ENCODE data around the gene FAM216B. TPM values are rescaled to one million over a fixed set of nuclear protein-coding genes. Genes with fewer than 3 reads are reported as not detected.

Gene FAM216B
- total and polyA plus RNA-seq, 2 of the 8 experiments (the other 6 are each of a cell fraction or from before 2014, with no cell fraction given), result not detected

GRCh38 chr13:42752731-42753130, 28.7 kb upstream of the FAM216B start:
- H2BK12ac ChIP-seq (ENCODE audit: low read depth, low read length), result no peak overlapping the region
- H3K4me1 ChIP-seq (replicated peaks in 1 of 4; ENCODE audit: control insufficient read depth in 3 of 4, insufficient read depth in 4 of 4, low read length in 3 of 4), result peaks cover 0 to 3% (median 0%) of the 10 kb centered on the region in 4 experiments; a peak in 1 of 7 replicates
- H4K91ac ChIP-seq (replicated peaks; ENCODE audit: insufficient read length, low read length), result no peak overlapping the region
- no peaks in the 10 kb centered on the region for H3K23me2 ChIP-seq (ENCODE audit: low read depth, low read length)
- H3K4me3 ChIP-seq (ENCODE audit: extremely low read depth in 1 of 4, insufficient read depth in 2 of 4, low read depth in 3 of 4, low read length in 4 of 4), result no peak overlapping the region
- no peaks in the 10 kb centered on the region for H3K79me1 ChIP-seq (ENCODE audit: low read depth, low read length)
- no peak overlapping the region for H2AK5ac ChIP-seq (ENCODE audit: low read depth, low read length)
- no peak overlapping the region for H2BK20ac ChIP-seq (ENCODE audit: low read length)
- H3K23ac ChIP-seq (ENCODE audit: insufficient read length), result no peak overlapping the region
- no peak overlapping the region for H4K8ac ChIP-seq (ENCODE audit: extremely low read depth, insufficient read depth, low read length)
- H2AFZ ChIP-seq (ENCODE audit: low read length), result no peak overlapping the region
- H3K14ac ChIP-seq (ENCODE audit: insufficient read length), result no peak overlapping the region
- H2BK120ac ChIP-seq (replicated peaks; ENCODE audit: low read depth, low read length), result no peak overlapping the region
- TF ChIP-seq SAP30 (IDR thresholded peaks at IDR 0.05; ENCODE audit: insufficient read depth, insufficient replicate concordance, low read length) (no peak), GTF2F1 (IDR thresholded peaks at IDR 0.05; ENCODE audit: borderline replicate concordance, low read depth, low read length) (no peak), BCL11A (IDR thresholded peaks at IDR 0.05; ENCODE audit: low read depth in 2 of 2, low read length in 2 of 2) (no peak), RBBP5 (IDR thresholded peaks at IDR 0.05; ENCODE audit: borderline replicate concordance, low read depth, low read length) (no peak), KDM4A (IDR thresholded peaks at IDR 0.05; ENCODE audit: low read depth, low read length, severe bottlenecking) (no peak), KDM5A (IDR thresholded peaks at IDR 0.05; ENCODE audit: low read length) (no peak), KDM1A (IDR thresholded peaks at IDR 0.05; ENCODE audit: borderline replicate concordance, low read length) (no peak)
- H4K5ac ChIP-seq (ENCODE audit: insufficient read length, low read depth, low read length), result no peak overlapping the region
- H3K9me3 ChIP-seq (ENCODE audit: insufficient read depth in 2 of 2, low read depth in 1 of 2, low read length in 1 of 2), result no peaks in the 10 kb centered on the region
- H3K79me2 ChIP-seq (ENCODE audit: control insufficient read depth in 1 of 2, insufficient read depth in 2 of 2, low read length in 2 of 2), result no peaks in the 10 kb centered on the region
- H3K27me3 ChIP-seq (replicated peaks in 1 of 4; ENCODE audit: control insufficient read depth in 3 of 4, extremely low read depth in 1 of 4, insufficient read depth in 3 of 4, low read length in 3 of 4), result no peaks in the 10 kb centered on the region
- no peaks in the 10 kb centered on the region for H4K20me1 ChIP-seq (replicated peaks in 1 of 2; ENCODE audit: control insufficient read depth in 1 of 2, insufficient read depth in 2 of 2, low read length in 2 of 2)
- H3K27ac ChIP-seq (ENCODE audit: low read depth, low read length), result no peak overlapping the region
- no peak overlapping the region for H3K9ac ChIP-seq (replicated peaks in 1 of 4; ENCODE audit: extremely low read depth in 1 of 4, low read depth in 3 of 4, low read length in 3 of 4)
- no peak overlapping the region for H2BK5ac ChIP-seq (ENCODE audit: low read depth, low read length)
- no peak overlapping the region for H3K4me2 ChIP-seq (ENCODE audit: insufficient read depth in 1 of 2, low read depth in 2 of 2, low read length in 2 of 2)
- DNase-seq (ENCODE audit: low read depth in 1 of 2, low spot score in 2 of 2) (no peak), FAIRE-seq (no peak)
- no peak overlapping the region for H3K18ac ChIP-seq (ENCODE audit: extremely low read depth, low read length)
- ChIA-PET CTCF (ENCODE audit: partially characterized antibody) (interaction anchor here (0.8 to 1.0 kb wide), 3 partner anchors 10 to 157 kb away, joined by 3 read pairs; no protein-coding TSS in a partner anchor), POLR2A (ENCODE audit: partially characterized antibody) (interaction anchor here (1.5 kb wide), 1 partner anchor 28 kb away, joined by 3 read pairs; the partner anchor contains the start of gene FAM216B)
- H3K4ac ChIP-seq (replicated peaks; ENCODE audit: insufficient read length, low read depth, low read length), result no peak overlapping the region
- H3K36me3 ChIP-seq (ENCODE audit: control insufficient read depth in 2 of 4, insufficient read depth in 4 of 4, low read length in 3 of 4), result no peaks in the 10 kb centered on the region
- H3K56ac ChIP-seq (replicated peaks; ENCODE audit: insufficient read length, low read depth, low read length), result no peak overlapping the region
- 88% methylated on average over 2 of the region's 2 CpGs; no CpG with 5 or more reads in 1 of the 2 experiments for WGBS, 2 experiments (ENCODE audit: extremely low coverage in 1 of 2, insufficient coverage in 1 of 2, insufficient read length in 1 of 2, insufficient replicate concordance in 2 of 2, low coverage in 1 of 2, low lambda C conversion rate in 2 of 2, missing lambda C conversion rate in 1 of 2)
- no peak overlapping the region for H2BK15ac ChIP-seq (ENCODE audit: low read length)
